HepG2 (cell line): ENCODE data around the gene CLIC1. TPM values are rescaled to one million over a fixed set of nuclear protein-coding genes. Genes with fewer than 3 reads are reported as not detected.

Experiments used
- ATAC-seq: fragments of 200-7000 bp; cut with Tn5 transposase; 3 replicates; pipeline ENCODE4 v1.9.1; 2020; ENCODE audit warnings: mild to moderate bottlenecking, moderate library complexity
- BruUV-seq: library from RNA; stranded (reverse); fragments of 400-500 nt; replicated peaks from 2 replicates; lab custom pipeline; 2021; lab: Mats Ljungman, UMichigan
- CTCF ChIA-PET: fragments of 300-600 bp; formaldehyde crosslinking; extraction: SDS; loops from one replicate; lab custom pipeline; 2021; ENCODE audit warnings: low total read pairs, inconsistent platforms, low intra/inter-chr PET ratio; lab: Yijun Ruan, JAX
- POLR2A ChIA-PET: fragments of 350-600 bp; sonication (Branson Sonifier 250); formaldehyde crosslinking; loops from one replicate; lab custom pipeline; 2020; ENCODE audit warnings: antibody characterized with exemption, inconsistent platforms; lab: Yijun Ruan, JAX
- DNase-seq: peaks from one replicate; pipeline ENCODE4 v3.0.0-alpha.2; 2015; ENCODE audit warnings: low spot score
- FAIRE-seq: peaks from 3 replicates; lab custom pipeline; 2011; peaks lifted over from hg19 to GRCh38; lab: Jason Lieb, UNC
- H2AFZ ChIP-seq: one replicate; pipeline ENCODE4 v1.6.1; 2011; ENCODE audit warnings: low read length, inconsistent platforms
- H3K27ac ChIP-seq: fragments of 300-600 bp; 3 replicates; pipeline ENCODE4 v1.8.0; 2011; ENCODE audit warnings: mixed run types, mild to moderate bottlenecking, mixed read lengths, low read length, inconsistent platforms; ENCODE audit not compliant: insufficient read depth; ENCODE audit errors: extremely low read length
- H3K27me3 ChIP-seq, 2 experiments: fragments of 200-600 bp in 1 of 2; 2 replicates in 1 of 2; 3 replicates in 1 of 2; pipeline versions ENCODE4 v1.6.0 to v1.8.0; 2011; ENCODE audit warnings: low read length in 2 of 2, mild to moderate bottlenecking in 2 of 2, moderate library complexity in 2 of 2, inconsistent platforms in 1 of 2; ENCODE audit not compliant: insufficient read depth in 2 of 2, control insufficient read depth in 1 of 2
- H3K36me3 ChIP-seq, 2 experiments: fragments of 200-600 bp in 1 of 2; replicated peaks in 1 of 2; 2 replicates in 1 of 2; 3 replicates in 1 of 2; pipeline versions ENCODE4 v1.5.1 to v1.8.0; 2011; ENCODE audit warnings: low read length in 2 of 2, inconsistent platforms in 1 of 2; ENCODE audit not compliant: insufficient read depth in 2 of 2, control insufficient read depth in 1 of 2
- H3K4me1 ChIP-seq: 2 replicates; pipeline ENCODE4 v1.5.1; 2012; ENCODE audit warnings: low read length, inconsistent platforms; ENCODE audit not compliant: insufficient read depth
- H3K4me2 ChIP-seq: 2 replicates; pipeline ENCODE4 v1.6.0; 2011; ENCODE audit warnings: low read depth, low read length, inconsistent platforms
- H3K4me3 ChIP-seq, 3 experiments: fragments of 200-600 bp in 1 of 3; sonication (generic), shearing (Covaris generic) in 1 of 3; replicated peaks in 1 of 3; 2 replicates each; pipeline ENCODE4 v1.5.1; 2011 to 2016; ENCODE audit warnings: low read length in 3 of 3, inconsistent platforms in 2 of 3, low read depth in 2 of 3, mild to moderate bottlenecking in 2 of 3, control low read depth in 1 of 3, mixed read lengths in 1 of 3; ENCODE audit not compliant: insufficient read depth in 1 of 3
- H3K79me2 ChIP-seq: one replicate; pipeline ENCODE4 v1.6.1; 2011; ENCODE audit warnings: low read length, inconsistent platforms; ENCODE audit not compliant: insufficient read depth
- H3K9ac ChIP-seq: 2 replicates; pipeline ENCODE4 v1.6.0; 2011; ENCODE audit warnings: mild to moderate bottlenecking, low read depth, low read length, inconsistent platforms; ENCODE audit not compliant: insufficient read depth
- H3K9me3 ChIP-seq: 2 replicates; pipeline ENCODE4 v1.5.1; 2012; ENCODE audit warnings: mild to moderate bottlenecking, low read length
- H4K20me1 ChIP-seq: 2 replicates; pipeline ENCODE4 v1.6.0; 2011; ENCODE audit warnings: inconsistent platforms, mild to moderate bottlenecking, low read length, moderate library complexity; ENCODE audit not compliant: insufficient read depth
- AGO2 ChIP-seq: fragments of 200-400 bp; formaldehyde crosslinking; optimal IDR thresholded peaks from 2 replicates; pipeline ENCODE3; 2017; ENCODE audit warnings: mild to moderate bottlenecking, low read depth, low read length, moderate library complexity
- HMGA1 ChIP-seq: sonication (generic); formaldehyde crosslinking; conservative IDR thresholded peaks from 2 replicates; pipeline ENCODE4 v1.4.0; 2020; ENCODE audit warnings: missing genetic modification reagents
- JUNB ChIP-seq: sonication (generic); formaldehyde crosslinking; IDR thresholded peaks from 2 replicates; pipeline ENCODE4 v1.8.0; 2022; ENCODE audit warnings: missing genetic modification reagents, mild to moderate bottlenecking, borderline replicate concordance
- PHF5A ChIP-seq: IDR thresholded peaks from one replicate; pipeline ENCODE4 v1.6.1; 2018; ENCODE audit warnings: low read depth, missing genetic modification reagents; ENCODE audit not compliant: unreplicated experiment
- RBFOX2 ChIP-seq: fragments of 200-400 bp; formaldehyde crosslinking; IDR thresholded peaks from 2 replicates; pipeline ENCODE4 v1.6.1; 2017; ENCODE audit warnings: low read depth, mild to moderate bottlenecking, low read length
- TBP ChIP-seq: sonication (generic); formaldehyde crosslinking; IDR thresholded peaks from 2 replicates; pipeline ENCODE4 v1.5.0; 2020; ENCODE audit warnings: missing genetic modification reagents
- WGBS: methylation state at CpG from one replicate; pipeline ENCODE4 v1.1.6; 2017; ENCODE audit warnings: low lambda C conversion rate; 5-methylcytosine and 5-hydroxymethylcytosine counted together
- in situ Hi-C: cut with HindIII; loops from 2 replicates; pipeline ENCODE4 v1.10.0; 2017; ENCODE audit warnings: low pct_unique_long_range_greater_than_20kb; ENCODE audit not compliant: extremely low pct_ligation_motif_present
- intact Hi-C: fragments of 100-400 bp; cut with micrococcal nuclease; formaldehyde crosslinking; loops from one replicate; pipeline ENCODE4 v1.10.0; 2022; ENCODE audit not compliant: unreplicated experiment
- polyA plus RNA-seq, 8 experiments: library from polyadenylated mRNA; depleted of rRNA in 3 of 8; stranded (reverse) in 7 of 8; unstranded in 1 of 8; fragments of >200 nt; fragmentation: Illumina TruSeq in 4 of 8; extraction: Trizol in 4 of 8; gene quantifications; 2 replicates each; pipeline versions ENCODE4 v1.2.1 to v1.2.3, GENCODE V29; 2011 to 2016; ENCODE audit warnings: low read depth in 4 of 8, missing spikeins in 1 of 8, mixed read lengths in 1 of 8; ENCODE audit not compliant: insufficient read depth in 1 of 8
- total RNA-seq, 5 experiments: library from RNA; depleted of rRNA; stranded (reverse); fragments of >200 nt; fragmentation: Illumina TruSeq; extraction: Trizol; gene quantifications; 2 replicates each; pipeline ENCODE4 v1.2.3, GENCODE V29; 2016; ENCODE audit warnings: low read depth in 1 of 5
- TF ChIP-seq, protein P1 (sequence below): sonication (generic); formaldehyde crosslinking; IDR thresholded peaks from 2 replicates; pipeline ENCODE4 v1.5.0; 2020; ENCODE audit warnings: mild to moderate bottlenecking, missing genetic modification reagents
- TF ChIP-seq, protein P2 (sequence below): sonication (generic); formaldehyde crosslinking; IDR thresholded peaks from 2 replicates; pipeline ENCODE4 v1.8.0; 2022; ENCODE audit warnings: missing genetic modification reagents, mild to moderate bottlenecking, moderate library complexity, borderline replicate concordance
- TF ChIP-seq, protein P3 (sequence below), 2 experiments: sonication (generic) in 1 of 2; formaldehyde crosslinking in 1 of 2; IDR thresholded peaks; 2 replicates each; pipeline versions ENCODE4 v1.5.1 to v1.6.1; 2011 to 2020; ENCODE audit warnings: borderline replicate concordance in 1 of 2, low read depth in 1 of 2, low read length in 1 of 2, mild to moderate bottlenecking in 1 of 2, missing genetic modification reagents in 1 of 2, moderate library complexity in 1 of 2

The CLIC1 gene
- total and polyA plus RNA-seq, 2 of the 13 experiments (the other 11 are each of a cell fraction or from before 2014, with no cell fraction given), result 602 to 891 TPM

DNA sequence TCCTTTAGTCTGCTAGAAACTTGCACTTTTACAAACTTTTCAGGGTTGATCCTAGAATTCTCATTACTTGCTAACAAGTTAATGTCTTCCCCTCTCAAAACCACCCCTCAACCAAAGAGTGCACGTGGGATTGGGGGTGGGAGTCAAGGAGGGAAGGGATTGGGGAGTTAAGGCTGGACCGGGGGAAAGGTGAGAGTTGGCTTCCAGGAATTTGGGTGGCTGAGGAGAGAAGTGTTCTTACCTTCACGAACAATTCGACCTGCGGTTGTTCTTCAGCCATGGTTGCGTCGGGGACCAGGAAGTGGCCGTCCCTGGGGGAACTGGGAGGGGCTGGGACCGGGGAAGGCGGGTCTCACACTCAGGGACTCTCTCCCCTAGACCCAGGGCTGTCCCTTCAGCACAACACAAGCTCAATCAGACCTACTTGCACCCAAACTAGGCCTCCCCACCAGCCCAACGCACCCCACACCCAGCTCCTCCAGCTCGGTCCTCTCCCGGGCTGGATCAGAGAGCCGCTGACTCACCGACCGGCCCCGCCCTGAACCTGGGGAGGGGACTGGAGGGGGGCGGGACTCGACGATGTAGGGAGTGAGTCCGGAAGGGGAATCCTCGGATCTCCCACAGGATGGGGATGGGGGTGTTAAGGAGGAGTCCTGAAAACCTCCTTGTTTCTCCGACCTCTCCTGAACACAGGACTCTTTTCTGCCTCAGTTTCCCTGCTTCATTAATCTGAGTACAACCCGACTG, at the start of gene CLIC1 (continued):
- TF ChIP-seq, protein P1, sequence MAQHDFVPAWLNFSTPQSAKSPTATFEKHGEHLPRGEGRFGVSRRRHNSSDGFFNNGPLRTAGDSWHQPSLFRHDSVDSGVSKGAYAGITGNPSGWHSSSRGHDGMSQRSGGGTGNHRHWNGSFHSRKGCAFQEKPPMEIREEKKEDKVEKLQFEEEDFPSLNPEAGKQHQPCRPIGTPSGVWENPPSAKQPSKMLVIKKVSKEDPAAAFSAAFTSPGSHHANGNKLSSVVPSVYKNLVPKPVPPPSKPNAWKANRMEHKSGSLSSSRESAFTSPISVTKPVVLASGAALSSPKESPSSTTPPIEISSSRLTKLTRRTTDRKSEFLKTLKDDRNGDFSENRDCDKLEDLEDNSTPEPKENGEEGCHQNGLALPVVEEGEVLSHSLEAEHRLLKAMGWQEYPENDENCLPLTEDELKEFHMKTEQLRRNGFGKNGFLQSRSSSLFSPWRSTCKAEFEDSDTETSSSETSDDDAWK, result no peak
- TF ChIP-seq, protein P2, sequence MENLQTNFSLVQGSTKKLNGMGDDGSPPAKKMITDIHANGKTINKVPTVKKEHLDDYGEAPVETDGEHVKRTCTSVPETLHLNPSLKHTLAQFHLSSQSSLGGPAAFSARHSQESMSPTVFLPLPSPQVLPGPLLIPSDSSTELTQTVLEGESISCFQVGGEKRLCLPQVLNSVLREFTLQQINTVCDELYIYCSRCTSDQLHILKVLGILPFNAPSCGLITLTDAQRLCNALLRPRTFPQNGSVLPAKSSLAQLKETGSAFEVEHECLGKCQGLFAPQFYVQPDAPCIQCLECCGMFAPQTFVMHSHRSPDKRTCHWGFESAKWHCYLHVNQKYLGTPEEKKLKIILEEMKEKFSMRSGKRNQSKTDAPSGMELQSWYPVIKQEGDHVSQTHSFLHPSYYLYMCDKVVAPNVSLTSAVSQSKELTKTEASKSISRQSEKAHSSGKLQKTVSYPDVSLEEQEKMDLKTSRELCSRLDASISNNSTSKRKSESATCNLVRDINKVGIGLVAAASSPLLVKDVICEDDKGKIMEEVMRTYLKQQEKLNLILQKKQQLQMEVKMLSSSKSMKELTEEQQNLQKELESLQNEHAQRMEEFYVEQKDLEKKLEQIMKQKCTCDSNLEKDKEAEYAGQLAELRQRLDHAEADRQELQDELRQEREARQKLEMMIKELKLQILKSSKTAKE (CRISPR knock-in tag), result peak; percentile 58; the same call in 1 of the 2 replicates
- TF ChIP-seq JUNB (CRISPR knock-in tag) (peak; percentile 12; the same call in 1 of the 2 replicates), TBP (CRISPR knock-in tag) (no peak), PHF5A (no peak)
- TF ChIP-seq, all 625 proteins: peak for 275

DNA sequence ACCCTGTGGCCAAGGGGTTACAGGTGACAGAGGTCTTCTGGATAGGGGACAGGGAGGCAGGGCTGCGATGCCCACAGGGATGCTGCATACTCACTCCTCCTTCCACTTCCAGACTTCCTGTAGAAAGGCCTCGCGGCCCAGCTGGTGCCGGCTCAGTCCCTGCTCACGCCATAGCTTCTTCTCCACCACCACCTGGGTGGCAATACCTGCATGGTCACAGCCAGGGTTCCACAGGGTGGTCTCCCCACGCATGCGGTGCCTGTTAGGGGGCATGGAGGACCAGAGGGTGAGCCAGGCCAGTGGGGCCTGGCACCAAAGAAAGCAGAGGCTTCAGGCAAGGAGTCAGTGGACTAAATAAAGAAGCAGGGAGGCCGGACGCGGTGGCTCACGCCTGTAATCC, 49.1 kb upstream of the CLIC1 start:
- intact Hi-C loops (no loop called here), in situ Hi-C loops (no loop called here)
- no peaks in the 10 kb centered on the region for H3K27me3 ChIP-seq
- no peaks in the 10 kb centered on the region for H3K4me1 ChIP-seq
- CTCF ChIA-PET, result no interaction called here
- peaks cover 44 to 62% of the 10 kb centered on the region in 2 experiments for H3K36me3 ChIP-seq
- BruUV-seq, result no TSS peak
- no peaks in the 10 kb centered on the region for H3K9me3 ChIP-seq
- WGBS, result 97% methylated on average over 11 of the region's 11 CpGs
- POLR2A ChIA-PET, result interaction anchor here (0.9 to 1.1 kb wide), 3 partner anchors 12 to 82 kb away, joined by 3 to 5 read pairs (median 3); partner anchors contain the start of gene ABHD16A
- no peak overlapping the region for H3K27ac ChIP-seq
- FAIRE-seq, result no peak
- TF ChIP-seq, protein P3, sequence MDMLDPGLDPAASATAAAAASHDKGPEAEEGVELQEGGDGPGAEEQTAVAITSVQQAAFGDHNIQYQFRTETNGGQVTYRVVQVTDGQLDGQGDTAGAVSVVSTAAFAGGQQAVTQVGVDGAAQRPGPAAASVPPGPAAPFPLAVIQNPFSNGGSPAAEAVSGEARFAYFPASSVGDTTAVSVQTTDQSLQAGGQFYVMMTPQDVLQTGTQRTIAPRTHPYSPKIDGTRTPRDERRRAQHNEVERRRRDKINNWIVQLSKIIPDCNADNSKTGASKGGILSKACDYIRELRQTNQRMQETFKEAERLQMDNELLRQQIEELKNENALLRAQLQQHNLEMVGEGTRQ (IDR thresholded peaks at IDR 0.05; ENCODE audit: low read depth, low read length), result no peak
- TF ChIP-seq, protein P3 (CRISPR knock-in tag; IDR thresholded peaks at IDR 0.05; ENCODE audit: borderline replicate concordance), result no peak
- TF ChIP-seq HMGA1 (CRISPR knock-in tag), result no peak
- TF ChIP-seq AGO2, result peak; percentile 47
- peak; percentile 41; the same call in 1 of the 2 replicates for TF ChIP-seq RBFOX2
- TF ChIP-seq, all 625 proteins: peak for 2
- ATAC-seq (no peak), DNase-seq (no peak)
- Histone ChIP-seq H3K4me3 (no peak overlapping the region), H2AFZ (no peak overlapping the region), H3K79me2 (no peaks in the 10 kb centered on the region), H3K4me2 (no peak overlapping the region), H3K9ac (no peak overlapping the region), H4K20me1 (no peaks in the 10 kb centered on the region)
